RKO (cell line): ENCODE results near the gene MXD1.
"Not testable (repeated sequence)": the region's sequence is repeated elsewhere in the genome, so short reads cannot be mapped to it uniquely, and the experiment has no call there.

Experiments
- DNase-seq: peaks from one replicate; pipeline ENCODE4 v3.0.0-alpha.2; 2016; ENCODE audit warnings: low spot score

Gene MXD1

DNA sequence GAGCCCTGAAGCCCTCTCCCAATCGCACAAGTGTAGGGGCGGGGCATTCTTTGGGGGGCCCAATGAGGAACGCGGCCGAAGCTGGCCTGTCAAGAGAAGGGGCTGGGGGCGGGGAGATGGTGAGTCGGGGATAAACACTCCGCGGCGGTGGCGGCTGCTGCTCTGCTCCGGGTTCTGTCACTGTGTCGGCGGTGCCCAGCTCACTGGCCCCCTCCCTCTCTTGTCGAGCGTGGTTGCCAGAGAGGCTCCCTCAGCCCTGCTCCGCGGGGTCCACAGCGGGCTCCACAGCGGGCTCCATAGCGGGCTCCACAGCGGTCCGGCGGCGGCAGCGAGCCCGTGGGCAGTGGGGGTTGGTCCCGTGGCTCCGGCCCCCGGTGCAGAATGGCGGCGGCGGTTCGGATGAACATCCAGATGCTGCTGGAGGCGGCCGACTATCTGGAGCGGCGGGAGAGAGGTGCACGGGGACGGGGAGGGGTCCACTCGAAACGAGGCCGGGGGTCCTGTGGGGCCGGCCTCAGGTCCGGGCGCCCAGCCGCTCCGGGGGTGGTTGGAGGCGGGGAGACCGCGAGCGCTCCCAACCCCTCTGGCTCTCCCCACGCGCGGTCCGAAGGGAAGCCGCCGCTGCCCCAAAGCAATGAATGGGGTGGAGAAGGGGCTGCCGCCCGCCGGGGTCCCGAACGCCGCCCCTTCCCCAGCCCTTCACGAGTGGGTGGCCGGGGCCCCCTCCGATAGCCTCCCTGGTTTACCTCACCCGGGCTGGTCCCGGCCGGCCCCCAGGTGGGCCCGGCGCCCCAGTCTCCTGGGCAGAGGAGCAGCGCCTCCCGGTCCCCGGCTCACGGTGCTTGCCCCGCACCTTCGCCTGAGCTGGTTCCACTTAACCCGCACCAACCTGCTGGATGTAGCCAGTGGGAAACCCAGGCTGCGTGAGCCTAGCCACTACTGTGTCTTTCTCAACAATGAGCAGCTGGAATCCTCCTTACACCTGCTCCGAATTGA is at the start of gene MXD1:
Gene MXD1, plus strand, starts transcription at position 160 of the 996 bp plus-strand sequence. Its CDS starts 222 bp downstream, at position 382.
- DNase-seq: no peak

DNA sequence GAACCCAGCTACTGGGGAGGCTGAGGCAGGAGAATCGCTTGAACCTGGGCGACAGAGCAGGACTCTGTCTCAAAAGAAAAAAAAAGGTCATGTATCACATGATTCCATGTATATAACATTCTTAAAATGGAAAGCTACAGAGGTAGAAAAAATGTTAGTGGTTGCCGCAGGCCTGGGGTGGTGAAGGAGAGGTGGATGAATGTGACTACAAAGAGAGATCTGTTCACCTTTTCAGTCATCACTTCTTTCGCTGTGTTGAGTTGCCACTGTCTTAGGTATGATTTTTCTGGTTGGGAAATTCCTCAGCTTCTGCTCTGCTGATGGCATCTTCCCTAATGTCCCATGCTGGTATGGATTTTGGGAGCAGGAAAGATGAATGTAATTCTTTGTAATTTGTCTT is 26.5 kb upstream of the MXD1 start:
- DNase-seq: no peak

DNA sequence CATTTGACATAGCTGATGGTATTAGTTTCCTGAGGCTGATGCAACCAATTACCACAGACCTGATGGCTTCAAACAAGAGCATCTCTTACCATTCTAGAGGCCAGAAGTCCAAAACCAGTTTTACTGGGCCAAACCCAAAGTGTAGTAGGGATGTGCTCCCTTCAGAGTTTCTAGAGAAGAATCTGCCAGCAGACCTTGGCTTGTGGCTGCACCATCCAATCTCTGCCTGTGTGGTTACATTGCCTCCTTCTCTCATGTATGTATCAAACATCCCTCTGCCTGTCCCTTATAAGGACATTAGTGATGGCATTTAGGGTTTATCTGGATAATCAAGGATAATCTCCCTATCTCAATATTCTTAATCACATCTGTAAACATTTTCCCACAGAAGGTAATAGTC is 25.6 kb upstream of the MXD1 start:
- DNase-seq: no peak

- DNase-seq: no peak
Measured at GRCh38 chr2:69890881-69891280, 24.0 kb upstream of the MXD1 start.

- DNase-seq: peak; percentile 13
Measured at GRCh38 chr2:69892838-69893424, 22.0 kb upstream of the MXD1 start.

DNA sequence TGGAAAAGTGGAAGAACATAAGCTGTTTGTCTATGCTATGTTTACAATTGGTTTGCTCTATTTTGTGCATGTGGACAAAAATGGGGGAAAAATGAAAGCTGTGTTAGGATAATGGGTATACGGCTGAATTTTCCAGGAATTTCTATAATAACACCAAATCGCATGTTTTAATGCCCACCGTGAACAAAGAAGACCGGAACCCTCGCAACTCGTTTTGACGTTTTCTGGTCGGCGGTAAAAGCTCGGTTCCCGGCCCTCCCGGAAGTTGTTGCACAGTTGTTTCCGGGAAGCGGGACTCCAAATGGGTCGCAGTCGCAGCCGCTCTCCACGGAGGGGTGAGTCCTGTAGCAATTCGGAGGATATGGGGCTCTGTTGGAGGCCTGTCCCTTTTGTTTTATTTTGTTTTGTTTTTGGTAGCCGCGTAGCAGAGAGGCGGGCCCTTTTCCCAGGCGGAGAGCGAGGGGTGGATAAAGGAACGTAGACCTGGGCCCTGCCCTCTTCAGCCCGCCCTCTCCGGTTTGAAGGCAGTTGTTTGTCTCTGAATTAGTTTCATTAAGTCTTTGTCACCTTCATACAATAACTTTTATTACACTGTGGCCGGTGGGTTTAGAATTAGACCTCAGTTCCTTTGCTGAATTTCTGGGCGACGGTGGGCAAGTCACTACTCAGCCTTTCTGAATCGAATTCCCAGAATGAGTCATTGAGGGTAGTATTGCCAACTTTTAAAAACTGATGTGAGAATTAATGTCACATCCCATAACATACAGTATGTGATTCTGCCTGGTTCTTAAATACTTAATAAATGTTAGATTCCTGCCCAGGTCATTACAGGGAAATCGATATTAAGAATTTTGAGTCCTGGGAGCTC is 21.0 kb upstream of the MXD1 start, which contains the start of gene SNRNP27:
Gene SNRNP27, plus strand, starts transcription at position 273 of the 868 bp plus-strand sequence. Its CDS starts 29 bp downstream, at position 302.
- peak; percentile 91 for DNase-seq

- DNase-seq: not testable (repeated sequence)
Measured at GRCh38 chr2:69894737-69895136, 20.2 kb upstream of the MXD1 start.

GRCh38 chr2:69902213-69902922 is 12.5 kb upstream of the MXD1 start:
- no peak for DNase-seq

GRCh38 chr2:69907216-69907615 is 7.7 kb upstream of the MXD1 start:
- no peak for DNase-seq

- peak; percentile 87 for DNase-seq
Measured at GRCh38 chr2:69911985-69912563, 2.8 kb upstream of the MXD1 start.

GRCh38 chr2:69914164-69914949 is 552 bp upstream of the MXD1 start:
- peak; percentile 100 for DNase-seq

DNA sequence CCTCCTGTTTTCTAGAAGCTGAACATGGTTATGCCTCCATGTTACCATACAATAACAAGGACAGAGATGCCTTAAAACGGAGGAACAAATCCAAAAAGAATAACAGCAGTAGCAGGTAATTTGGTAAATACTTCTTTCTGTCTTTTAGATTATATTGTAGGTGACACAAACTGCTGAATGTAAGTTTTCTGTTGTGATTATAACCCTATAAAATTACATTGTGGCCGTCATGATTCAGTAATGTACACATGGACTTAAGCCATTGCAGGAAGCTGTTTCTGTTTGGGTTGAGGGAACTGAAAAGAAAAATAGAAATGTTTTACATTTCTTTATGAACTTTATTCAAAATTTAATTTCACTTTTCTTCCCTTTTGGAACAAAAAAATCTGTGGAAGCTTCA is 1.2 kb downstream of the MXD1 start:
- DNase-seq: peak; percentile 47

DNA sequence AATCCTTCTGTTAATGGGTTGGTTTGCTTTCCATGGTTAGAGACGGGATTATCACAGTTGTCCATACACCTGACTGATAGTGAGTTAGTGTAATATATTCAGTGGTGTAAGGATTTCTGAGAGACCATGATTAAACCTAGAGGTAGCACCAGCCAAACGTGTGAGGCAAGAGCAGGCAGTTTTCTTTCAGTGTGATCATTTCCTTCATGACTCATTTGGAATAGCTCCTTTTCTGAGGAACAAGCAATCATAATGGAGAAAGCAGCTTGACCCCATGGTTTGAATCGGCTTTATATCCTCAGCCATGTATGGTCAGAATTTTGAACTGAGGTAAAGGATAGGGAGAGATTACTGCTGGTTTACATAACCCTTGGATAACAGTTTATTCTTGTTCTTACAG is 2.9 kb downstream of the MXD1 start:
- peak; percentile 97 for DNase-seq

DNA sequence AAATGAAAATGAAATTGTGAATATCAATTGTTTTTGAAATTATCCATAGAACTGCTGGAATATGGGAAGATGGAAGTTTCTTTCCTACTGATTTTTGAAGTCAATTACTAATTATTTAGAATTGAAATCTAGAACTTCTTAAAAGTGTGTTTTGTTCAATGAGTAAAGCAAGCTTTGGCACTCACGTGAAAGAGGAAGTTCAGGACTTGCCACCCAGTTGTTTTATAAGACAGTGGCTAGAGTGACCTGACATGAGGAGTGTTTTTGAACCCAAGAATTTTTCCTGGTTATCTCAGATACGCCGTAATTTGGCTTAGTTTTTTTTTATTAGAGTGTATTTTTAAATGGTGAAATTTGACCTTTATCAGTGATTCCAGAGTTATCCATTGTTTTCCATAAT is 3.5 kb downstream of the MXD1 start:
- DNase-seq: no peak

DNA sequence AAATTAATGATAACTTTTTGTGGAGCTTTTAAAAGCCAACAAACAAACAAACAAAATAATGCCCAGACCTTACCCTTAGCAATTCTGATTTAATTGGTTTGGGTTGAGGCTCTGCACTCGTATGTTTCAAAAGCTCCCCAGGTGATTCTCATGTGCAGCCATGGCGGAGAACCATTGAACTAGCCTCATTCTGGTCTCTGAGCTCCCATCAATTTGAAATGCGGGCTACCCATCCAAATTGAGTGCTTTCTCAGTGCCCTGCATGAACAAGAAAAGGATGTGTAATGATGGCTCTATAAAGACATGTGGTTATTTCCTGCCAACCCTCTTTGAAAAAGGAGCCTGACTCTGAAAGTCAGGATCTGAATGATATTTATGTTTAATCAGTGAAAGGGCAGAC is 8.2 kb downstream of the MXD1 start:
- no peak for DNase-seq

DNA sequence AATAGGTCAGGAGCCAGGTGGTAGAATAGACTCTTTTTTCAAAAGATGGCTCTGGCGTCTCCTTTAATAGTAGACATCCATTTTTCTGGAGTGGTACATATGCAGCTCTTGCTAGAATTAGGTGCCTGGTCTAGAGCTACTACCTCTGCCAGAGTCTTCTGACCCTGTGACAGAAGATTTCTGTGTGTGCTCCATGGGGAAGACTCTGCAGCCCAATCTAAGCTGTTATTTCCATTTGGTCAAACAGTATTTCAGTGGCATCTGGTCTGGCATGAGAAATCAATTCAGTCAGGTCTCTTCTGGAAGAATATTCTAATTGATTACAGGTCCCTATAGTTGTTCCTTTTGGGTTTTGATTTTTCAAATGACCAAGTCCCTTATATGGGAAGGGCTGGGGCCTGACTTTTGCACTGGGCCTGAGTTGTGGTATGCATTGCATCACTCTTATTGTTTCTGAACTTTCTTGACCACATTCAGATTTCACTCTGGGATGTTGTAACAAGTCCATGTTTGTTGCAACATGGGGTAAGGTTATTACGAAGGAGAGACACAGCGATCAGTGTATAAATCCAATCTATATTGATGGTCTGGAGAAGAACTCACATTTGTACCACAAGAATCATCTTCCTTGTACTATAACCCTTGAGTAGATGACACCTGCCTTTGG is 12.1 kb downstream of the MXD1 start:
- DNase-seq: no peak

- no peak for DNase-seq
Measured at GRCh38 chr2:69931832-69932595, 17.1 kb downstream of the MXD1 start.

- DNase-seq: no peak
Measured at GRCh38 chr2:69932596-69932922, 17.6 kb downstream of the MXD1 start.

GRCh38 chr2:69933254-69933828 is 18.4 kb downstream of the MXD1 start:
- no peak for DNase-seq
